Astrocyte (in vitro differentiated cells and primary cell): ENCODE results near the gene RNFT2. TPM values are rescaled to one million over a fixed set of nuclear protein-coding genes. Genes with fewer than 3 reads are reported as not detected.

Experiments used
- DNase-seq: peaks from one replicate; pipeline ENCODE4 v3.0.0-alpha.2; 2010; ENCODE audit warnings: low read depth
- FAIRE-seq: peaks from 2 replicates; lab custom pipeline; 2011; peaks lifted over from hg19 to GRCh38; lab: Jason Lieb, UNC
- H2AFZ ChIP-seq: 2 replicates; pipeline ENCODE4 v1.6.0; 2012; ENCODE audit warnings: low read depth, low read length, inconsistent platforms
- H3K27ac ChIP-seq: 2 replicates; pipeline ENCODE4 v1.5.1; 2011; ENCODE audit warnings: low read depth, low read length, inconsistent platforms
- H3K27me3 ChIP-seq: 2 replicates; pipeline ENCODE4 v1.6.0; 2011; ENCODE audit warnings: low read length, inconsistent platforms; ENCODE audit not compliant: insufficient read depth
- H3K36me3 ChIP-seq: 2 replicates; pipeline ENCODE4 v1.5.1; 2011; ENCODE audit warnings: low read length, inconsistent platforms; ENCODE audit not compliant: insufficient read depth
- H3K4me1 ChIP-seq: 2 replicates; pipeline ENCODE4 v1.5.1; 2011; ENCODE audit warnings: low read length, inconsistent platforms; ENCODE audit not compliant: insufficient read depth
- H3K4me2 ChIP-seq: 2 replicates; pipeline ENCODE4 v1.6.0; 2012; ENCODE audit warnings: low read length, inconsistent platforms
- H3K4me3 ChIP-seq: 2 replicates; pipeline ENCODE4 v1.5.1; 2011; ENCODE audit warnings: low read depth, mild to moderate bottlenecking, low read length, inconsistent platforms; ENCODE audit not compliant: insufficient read depth
- H3K79me2 ChIP-seq: 2 replicates; pipeline ENCODE4 v1.6.0; 2012; ENCODE audit warnings: mild to moderate bottlenecking, low read length, inconsistent platforms; ENCODE audit not compliant: insufficient read depth
- H3K9ac ChIP-seq: 2 replicates; pipeline ENCODE4 v1.6.0; 2012; ENCODE audit warnings: mild to moderate bottlenecking, low read length, inconsistent platforms
- H3K9me3 ChIP-seq: 2 replicates; pipeline ENCODE4 v1.5.1; 2012; ENCODE audit warnings: low read depth, mild to moderate bottlenecking, low read length, inconsistent platforms; ENCODE audit not compliant: insufficient read depth
- H4K20me1 ChIP-seq: 2 replicates; pipeline ENCODE4 v1.6.0; 2012; ENCODE audit warnings: low read length, inconsistent platforms; ENCODE audit not compliant: insufficient read depth
- H3K27ac Mint-ChIP-seq: one replicate; pipeline ENCODE4 v1.8.0; 2021; ENCODE audit warnings: mild to moderate bottlenecking, mixed read lengths; ENCODE audit not compliant: unreplicated experiment
- H3K27me3 Mint-ChIP-seq: one replicate; pipeline ENCODE4 v1.8.0; 2021; ENCODE audit warnings: low read depth, mixed read lengths; ENCODE audit not compliant: unreplicated experiment
- H3K36me3 Mint-ChIP-seq: one replicate; pipeline ENCODE4 v1.8.0; 2021; ENCODE audit warnings: low read depth, mixed read lengths; ENCODE audit not compliant: unreplicated experiment
- H3K4me1 Mint-ChIP-seq: one replicate; pipeline ENCODE4 v1.8.0; 2021; ENCODE audit warnings: low read depth, mixed read lengths; ENCODE audit not compliant: unreplicated experiment
- H3K4me3 Mint-ChIP-seq: one replicate; pipeline ENCODE4 v1.8.0; 2021; ENCODE audit warnings: mild to moderate bottlenecking, moderate library complexity, mixed read lengths; ENCODE audit not compliant: unreplicated experiment
- H3K9me3 Mint-ChIP-seq: one replicate; pipeline ENCODE4 v1.8.0; 2021; ENCODE audit warnings: mild to moderate bottlenecking, mixed read lengths; ENCODE audit not compliant: unreplicated experiment
- CTCF ChIP-seq: IDR thresholded peaks from 2 replicates; pipeline ENCODE4 v1.5.1; 2011; ENCODE audit warnings: low read depth, mild to moderate bottlenecking, inconsistent platforms, low read length, moderate library complexity; ENCODE audit not compliant: insufficient read depth
- EZH2 ChIP-seq: IDR thresholded peaks from 2 replicates; pipeline ENCODE4 v1.6.1; 2012; ENCODE audit warnings: mild to moderate bottlenecking, low read length, inconsistent platforms; ENCODE audit not compliant: insufficient read depth
- total RNA-seq: library from RNA; stranded (reverse); gene quantifications from 2 replicates; pipeline ENCODE4 v1.2.1, GENCODE V29; 2021

RNFT2 gene
- total RNA-seq, 1 donor from 2014 or later: 8.9 TPM

GRCh38 chr12:116870306-116870705 is 132.2 kb downstream of the RNFT2 start:
- no peak for FAIRE-seq
- H3K9me3 ChIP-seq: peaks cover 4% of the 10 kb centered on the region
- no peaks in the 10 kb centered on the region for H4K20me1 ChIP-seq
- H2AFZ ChIP-seq: no peak overlapping the region
- no peak overlapping the region for H3K9ac ChIP-seq
- peaks cover 8% of the 10 kb centered on the region for H3K27me3 ChIP-seq
- Mint-ChIP-seq H3K27ac (no peak overlapping the region), H3K4me1 (no peaks in the 10 kb centered on the region), H3K27me3 (peaks cover 8% of the 10 kb centered on the region), H3K36me3 (peaks cover 3% of the 10 kb centered on the region), H3K9me3 (peaks cover 11% of the 10 kb centered on the region), H3K4me3 (no peak overlapping the region)
- no peaks in the 10 kb centered on the region for H3K36me3 ChIP-seq
- H3K27ac ChIP-seq: no peak overlapping the region
- H3K4me3 ChIP-seq: no peak overlapping the region
- no peaks in the 10 kb centered on the region for H3K79me2 ChIP-seq
- H3K4me1 ChIP-seq: no peaks in the 10 kb centered on the region
- DNase-seq: no peak
- H3K4me2 ChIP-seq: no peak overlapping the region
- TF ChIP-seq CTCF: no peak
- TF ChIP-seq EZH2: no peak

- H2AFZ ChIP-seq: no peak overlapping the region
- peaks cover 10% of the 10 kb centered on the region for H3K4me1 Mint-ChIP-seq
- H3K9me3 ChIP-seq: peaks cover 4% of the 10 kb centered on the region
- DNase-seq (no peak), FAIRE-seq (no peak)
- H4K20me1 ChIP-seq: peaks cover 3% of the 10 kb centered on the region
- no peak overlapping the region for H3K4me2 ChIP-seq
- no peak overlapping the region for H3K27ac ChIP-seq
- H3K79me2 ChIP-seq: no peaks in the 10 kb centered on the region
- H3K9ac ChIP-seq: no peak overlapping the region
- H3K27ac Mint-ChIP-seq: no peak overlapping the region
- no peaks in the 10 kb centered on the region for H3K36me3 ChIP-seq
- peaks cover 16% of the 10 kb centered on the region for H3K27me3 Mint-ChIP-seq
- TF ChIP-seq CTCF (no peak), EZH2 (no peak)
- H3K9me3 Mint-ChIP-seq: peaks cover 11% of the 10 kb centered on the region
- no peak overlapping the region for H3K4me3 Mint-ChIP-seq
- no peak overlapping the region for H3K4me3 ChIP-seq
- peaks cover 8% of the 10 kb centered on the region for H3K4me1 ChIP-seq
- peaks cover 38% of the 10 kb centered on the region for H3K27me3 ChIP-seq
- H3K36me3 Mint-ChIP-seq: peaks cover 3% of the 10 kb centered on the region
Observed at GRCh38 chr12:116874324-116874995, 136.3 kb downstream of the RNFT2 start.

- Histone ChIP-seq H2AFZ (no peak overlapping the region), H4K20me1 (peaks cover 3% of the 10 kb centered on the region), H3K79me2 (no peaks in the 10 kb centered on the region), H3K36me3 (no peaks in the 10 kb centered on the region), H3K4me3 (no peak overlapping the region), H3K9ac (no peak overlapping the region), H3K27me3 (peaks cover 49% of the 10 kb centered on the region), H3K27ac (no peak overlapping the region), H3K9me3 (peaks cover 4% of the 10 kb centered on the region), H3K4me1 (peaks cover 13% of the 10 kb centered on the region), H3K4me2 (no peak overlapping the region)
- TF ChIP-seq CTCF (no peak), EZH2 (no peak)
- Mint-ChIP-seq H3K4me1 (peaks cover 18% of the 10 kb centered on the region), H3K27me3 (peaks cover 22% of the 10 kb centered on the region), H3K4me3 (peak overlapping the region; percentile 57), H3K36me3 (peaks cover 2% of the 10 kb centered on the region), H3K27ac (peak overlapping the region; percentile 50), H3K9me3 (peaks cover 14% of the 10 kb centered on the region)
- FAIRE-seq (no peak), DNase-seq (no peak)
Observed at GRCh38 chr12:116876151-116876869, 138.2 kb downstream of the RNFT2 start.
